Activated CD4-positive, CD25-positive, alpha-beta regulatory T cell treated with anti-CD3 and anti-CD28 coated beads, Interleukin-2, amount 50 U/mL, for 24 hours (primary cell): ENCODE results near the gene PLA2G2C.

Source experiments
- ATAC-seq, 2 donors: fragments of 150-1000 bp; cut with Tn5 transposase; one replicate each; pipeline ENCODE4 v1.10.0; 2021; ENCODE audit warnings: mild to moderate bottlenecking in 1 of 2, moderate library complexity in 1 of 2

PLA2G2C gene

DNA sequence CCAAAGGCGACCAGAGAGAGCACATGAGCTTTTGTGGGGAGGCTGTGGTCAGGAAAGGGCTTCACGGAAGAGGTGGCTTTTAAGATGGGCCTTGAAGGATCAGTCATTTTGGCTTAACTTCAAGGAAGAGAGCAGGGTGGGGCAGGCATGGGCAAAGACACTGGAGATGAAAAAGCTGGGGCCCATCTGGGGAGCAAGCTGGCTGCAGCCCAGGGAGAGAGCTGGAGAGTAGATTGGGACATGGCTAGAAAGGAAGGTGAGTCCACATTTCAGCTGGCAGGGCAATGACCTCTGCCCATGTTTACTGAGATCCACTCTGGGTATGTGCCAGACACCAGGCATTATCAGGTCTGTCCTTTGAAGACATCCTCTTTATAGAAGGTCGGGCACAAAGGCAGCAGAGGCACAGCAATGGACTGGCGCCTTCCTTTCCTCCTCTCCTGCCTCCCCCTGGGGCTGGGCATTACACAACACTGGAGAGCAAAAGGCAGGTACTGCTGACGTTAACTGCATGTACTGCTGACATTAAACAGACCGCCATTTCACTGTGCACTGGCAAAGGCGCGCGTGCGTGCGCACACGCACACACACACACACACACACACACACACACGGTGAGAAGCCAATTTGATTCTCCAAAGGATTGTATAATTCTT, 2.6 kb downstream of the PLA2G2C start:
- no peak for ATAC-seq

DNA sequence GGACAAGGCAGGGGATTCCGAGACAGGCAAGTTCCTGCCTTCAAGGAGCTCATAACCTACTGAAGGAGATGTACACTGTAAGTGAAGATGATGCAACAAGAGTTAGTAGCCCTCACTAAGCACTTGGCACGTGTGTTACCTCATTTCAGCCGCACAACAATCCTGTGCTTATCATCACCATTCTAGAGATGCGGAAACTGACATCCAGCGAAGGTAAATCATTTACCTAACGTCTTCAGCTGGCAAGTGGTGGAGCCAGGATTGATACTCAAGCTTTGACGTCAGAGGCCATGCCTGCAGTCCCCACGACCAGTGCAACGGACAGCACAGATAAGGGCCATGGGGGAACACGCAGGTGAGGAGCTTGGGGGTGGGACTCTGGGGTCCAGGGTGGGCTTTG, 3.3 kb downstream of the PLA2G2C start:
- no peak for ATAC-seq

- ATAC-seq = no peak
Measured at GRCh38 chr1:20182415-20182814, 3.9 kb downstream of the PLA2G2C start.

DNA sequence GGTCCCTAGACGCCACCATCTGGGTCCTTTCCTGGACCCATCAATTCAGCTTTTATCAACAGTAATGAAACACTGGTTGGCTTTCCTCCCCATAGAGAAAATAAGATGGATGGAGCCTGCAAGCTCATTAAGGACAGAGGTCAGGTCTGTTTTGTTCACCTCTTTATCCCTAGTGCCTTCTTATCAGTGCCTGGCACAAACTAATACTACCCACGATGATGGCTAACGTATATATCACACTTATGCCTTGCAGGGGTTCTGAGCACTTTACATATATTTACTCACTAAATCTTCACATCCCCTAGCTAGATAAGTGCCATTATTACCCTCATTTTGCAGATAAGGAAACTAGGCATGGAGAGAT, 5.5 kb downstream of the PLA2G2C start:
- ATAC-seq = no peak

DNA sequence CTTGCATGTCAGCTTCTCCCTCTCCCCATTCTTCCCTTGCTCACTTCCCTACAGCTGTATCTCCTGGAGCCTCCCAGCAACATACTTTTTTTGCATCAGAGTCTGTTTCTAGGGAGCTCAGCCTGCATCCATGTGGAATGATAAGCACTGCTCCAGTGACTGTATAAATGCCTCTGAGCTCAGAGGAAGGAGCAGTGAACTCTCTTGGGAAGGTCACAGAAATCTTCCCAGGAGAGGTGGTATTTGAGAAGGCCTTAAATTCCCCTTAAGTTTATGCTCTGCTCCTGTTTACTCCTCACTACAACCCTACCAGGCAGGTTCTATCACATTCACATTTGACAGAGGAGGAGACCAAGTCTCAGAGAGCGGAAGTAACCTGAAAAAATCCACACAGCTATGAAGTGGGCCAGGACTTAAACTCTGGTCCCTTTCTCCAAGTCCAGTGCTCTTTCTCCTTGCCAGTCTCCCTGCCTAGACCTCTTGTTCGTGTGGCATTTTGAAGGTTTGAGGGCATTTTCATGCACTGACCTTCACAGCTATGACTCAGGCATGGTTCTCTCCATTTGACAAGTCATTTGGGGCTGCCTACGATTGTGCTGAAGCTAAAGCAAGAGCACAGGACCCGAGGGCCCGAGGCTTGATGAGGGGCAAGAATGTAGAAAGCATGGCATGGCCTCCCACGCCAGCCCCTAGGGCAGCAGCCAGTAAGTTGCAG, 6.0 kb downstream of the PLA2G2C start:
- ATAC-seq = no peak

DNA sequence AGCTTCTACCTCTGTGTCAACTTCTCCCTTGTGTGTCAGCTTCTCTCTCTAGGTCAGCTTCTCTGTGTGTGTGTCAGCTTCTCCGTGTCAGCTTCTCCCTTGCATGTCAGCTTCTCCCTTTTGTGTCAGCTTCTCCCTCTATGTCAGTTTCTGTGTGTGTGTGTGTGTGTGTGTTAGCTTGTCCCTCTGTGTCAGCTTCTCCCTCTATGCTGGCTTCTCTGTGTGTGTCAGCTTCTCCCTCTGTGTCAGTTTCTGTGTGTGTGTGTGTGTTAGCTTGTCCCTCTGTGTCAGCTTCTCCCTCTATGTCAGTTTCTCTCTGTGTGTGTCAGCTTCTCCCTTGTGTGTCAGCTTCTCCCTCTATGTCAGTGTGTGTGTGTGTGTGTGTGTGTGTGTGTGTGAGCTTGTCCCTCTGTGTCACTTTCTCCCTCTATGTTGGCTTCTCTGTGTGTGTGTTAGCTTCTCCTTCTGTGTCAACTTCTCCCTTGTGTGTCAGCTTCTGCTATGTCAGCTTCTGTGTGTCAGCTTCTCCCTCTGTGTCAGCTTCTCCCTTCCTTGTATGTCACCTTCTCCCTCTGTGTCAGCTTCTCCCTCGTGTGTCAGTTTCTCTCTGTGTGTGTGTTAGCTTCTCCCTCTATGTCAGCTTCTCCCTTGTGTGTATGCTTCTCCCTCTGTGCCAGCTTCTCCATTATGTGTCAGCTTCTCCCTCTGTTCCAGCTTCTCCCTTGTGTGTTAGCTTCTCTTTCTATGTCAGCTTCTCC, 6.8 kb downstream of the PLA2G2C start:
- no peak for ATAC-seq

GRCh38 chr1:20178634-20179370, 7.5 kb downstream of the PLA2G2C start:
- no peak for ATAC-seq

DNA sequence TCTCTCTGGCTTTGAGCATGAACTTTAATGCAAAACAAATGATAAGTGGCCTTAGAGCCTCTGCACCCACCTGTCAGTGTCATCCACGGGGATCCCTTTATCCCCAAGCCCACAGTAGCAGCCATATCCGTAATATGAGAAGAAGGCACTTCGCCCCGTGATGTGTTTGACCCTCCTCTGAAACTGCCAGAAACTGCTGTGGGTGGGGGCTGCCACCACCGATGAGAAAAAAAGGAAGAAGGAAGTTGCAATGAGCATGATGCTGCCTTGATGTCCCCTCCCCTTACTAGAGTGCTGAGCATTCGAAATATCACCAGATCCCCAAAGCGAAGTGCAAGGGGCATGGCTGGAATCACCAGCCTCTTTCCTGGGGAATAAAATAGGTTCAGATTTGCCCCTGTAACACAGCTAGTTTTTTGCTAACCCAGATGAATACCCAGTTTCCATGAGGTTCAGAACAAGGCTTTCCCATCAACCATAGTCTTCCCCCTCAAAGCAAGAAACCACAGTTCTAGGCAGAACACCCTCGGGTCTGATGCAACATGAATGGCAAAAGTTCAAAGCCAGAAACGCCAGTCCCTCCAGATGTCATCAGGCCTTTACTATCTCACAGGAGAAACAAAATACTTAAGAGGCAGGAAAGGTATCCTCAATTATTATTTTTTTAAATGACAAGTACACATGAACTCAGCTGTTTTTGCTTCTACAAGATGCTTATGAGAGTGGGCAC, 11.2 kb downstream of the PLA2G2C start:
- no peak for ATAC-seq

DNA sequence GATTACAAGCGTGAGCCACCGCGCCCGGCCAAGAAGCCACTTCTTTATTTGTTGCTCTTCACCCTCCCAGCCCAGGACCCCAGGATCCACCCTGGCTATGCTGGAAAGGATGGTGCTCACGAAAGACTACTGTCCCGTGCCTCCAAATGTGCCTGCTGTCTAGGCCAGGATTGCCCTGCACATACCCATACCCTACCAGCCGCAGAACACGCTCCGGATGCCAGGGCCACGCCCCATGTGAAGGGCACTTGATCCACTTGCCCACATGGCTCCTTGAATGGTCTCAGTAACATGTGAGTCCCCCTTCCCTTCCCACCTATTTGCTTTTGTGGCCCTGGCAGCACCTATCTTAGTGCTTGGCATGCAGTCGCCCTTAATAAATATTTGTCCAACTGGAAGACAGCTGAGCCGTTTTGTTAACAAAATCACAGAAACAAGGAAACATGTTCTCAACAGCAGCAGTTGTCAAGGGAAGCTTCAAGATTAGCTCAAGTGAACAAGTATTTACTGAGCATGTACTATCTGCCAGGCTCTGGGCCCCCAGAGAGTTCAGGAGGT, 14.2 kb downstream of the PLA2G2C start:
- ATAC-seq = no peak

DNA sequence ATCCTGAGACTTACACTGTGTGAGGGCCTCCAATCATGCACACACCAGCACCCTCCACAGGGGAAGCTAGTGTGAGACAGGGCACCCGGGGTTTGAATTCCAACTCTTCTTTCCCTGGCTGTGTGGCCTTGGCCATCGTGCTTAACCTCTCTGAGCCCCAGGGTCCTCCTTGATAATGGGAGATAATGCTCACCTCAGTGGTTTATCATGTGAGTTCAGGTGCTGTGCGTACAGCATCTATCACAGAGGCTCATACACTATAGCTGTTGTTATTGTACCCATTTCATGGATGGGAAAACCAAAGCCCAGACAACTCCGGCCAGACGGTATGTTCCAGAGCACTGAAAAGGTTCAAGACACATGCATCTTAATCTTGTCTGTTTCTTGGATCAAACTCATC, 16.4 kb downstream of the PLA2G2C start:
- ATAC-seq = no peak

- ATAC-seq = no peak
Measured at GRCh38 chr1:20168564-20169491, 17.5 kb downstream of the PLA2G2C start.

GRCh38 chr1:20167126-20167525, 19.2 kb downstream of the PLA2G2C start:
- ATAC-seq = no peak

DNA sequence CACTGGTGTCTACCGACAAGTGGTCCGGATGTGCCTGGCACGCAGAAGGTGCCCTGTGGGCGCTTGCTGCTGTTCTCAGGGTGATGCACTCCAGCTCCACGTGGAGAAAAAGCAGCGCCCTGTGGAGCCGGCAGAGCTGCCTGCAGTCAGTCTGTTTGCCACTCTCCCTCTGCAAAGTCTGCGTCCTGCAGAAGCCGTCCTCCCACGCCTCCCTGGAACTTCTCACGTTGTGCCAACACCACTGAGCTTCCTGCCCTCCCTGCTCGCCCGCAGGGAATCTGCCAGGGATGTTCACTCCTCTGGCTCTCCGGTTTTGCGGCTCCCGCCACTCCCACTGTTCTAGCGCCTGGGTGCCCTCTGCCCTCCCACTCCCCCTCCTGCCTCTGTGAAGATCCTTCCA, 20.3 kb downstream of the PLA2G2C start:
- no peak for ATAC-seq

- no peak for ATAC-seq
Measured at GRCh38 chr1:20165522-20165951, 20.8 kb downstream of the PLA2G2C start.

- no peak for ATAC-seq
Measured at GRCh38 chr1:20164694-20165202, 21.6 kb downstream of the PLA2G2C start.

GRCh38 chr1:20160034-20160433, 26.3 kb downstream of the PLA2G2C start:
- ATAC-seq = no peak

GRCh38 chr1:20158358-20159070, 27.8 kb downstream of the PLA2G2C start:
- no peak for ATAC-seq

GRCh38 chr1:20154301-20154831, 32.0 kb downstream of the PLA2G2C start:
- ATAC-seq = no peak

DNA sequence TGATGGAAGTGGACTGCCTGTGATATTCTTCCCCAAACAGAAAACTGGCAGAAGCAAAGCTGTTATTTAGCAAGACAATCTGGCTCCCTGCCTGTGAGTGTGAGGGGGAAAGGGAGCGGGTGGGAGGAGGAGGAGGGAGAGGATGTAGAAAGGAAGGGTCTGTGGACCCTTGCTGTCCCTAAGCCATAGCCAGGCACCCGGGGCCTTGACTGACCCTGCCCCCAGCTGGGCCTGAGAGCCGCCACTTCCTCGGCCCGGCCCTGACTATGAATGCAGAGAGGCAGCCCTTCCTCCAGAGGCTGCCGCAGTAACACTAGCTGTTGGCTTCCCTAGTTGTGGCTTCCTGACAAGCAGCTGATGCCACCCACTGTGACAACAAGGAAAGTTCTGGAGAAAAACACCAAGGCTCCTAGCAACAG, 33.3 kb downstream of the PLA2G2C start:
- ATAC-seq = no peak

DNA sequence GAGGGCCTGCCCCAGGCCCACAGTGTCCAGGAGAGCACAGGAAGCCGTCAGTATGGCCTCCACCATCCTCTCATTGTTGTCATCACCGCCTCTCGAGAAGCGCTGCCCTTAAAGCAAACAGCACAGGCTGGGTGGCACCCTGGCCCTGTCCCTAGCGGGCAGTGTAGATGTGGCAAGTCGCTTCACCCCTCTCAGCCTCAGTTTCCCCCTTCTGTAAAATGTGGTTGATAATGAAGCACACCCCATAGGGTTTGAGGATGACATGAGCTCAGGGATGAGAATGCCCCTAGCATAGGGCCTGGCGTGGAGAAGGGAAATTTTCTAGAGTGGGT, 33.8 kb downstream of the PLA2G2C start:
- no peak for ATAC-seq
